NT2/D1 (cell line): Measurements from ENCODE around the gene TMEM106C.

ENCODE experiments used
- SUZ12 ChIP-seq: IDR thresholded peaks from 2 replicates; pipeline ENCODE4 v1.6.1; 2011; ENCODE audit not compliant: insufficient read length, insufficient read depth; ENCODE audit errors: extremely low read depth
- YY1 ChIP-seq: IDR thresholded peaks from 2 replicates; pipeline ENCODE4 v1.6.1; 2011; ENCODE audit not compliant: insufficient read length, insufficient read depth
- ZNF274 ChIP-seq: IDR thresholded peaks from 2 replicates; pipeline ENCODE4 v1.6.1; 2011; ENCODE audit warnings: mild to moderate bottlenecking, low read depth, low read length

- TF ChIP-seq YY1 (no peak), SUZ12 (no peak), ZNF274 (no peak)
These were observed 14.6 kb downstream of the TMEM106C start for GRCh38 chr12:47977772-47978597.
